NCI-H82 (cell line): ENCODE measurements around the gene CDYL2.

Experiments used
- DNase-seq: peaks from one replicate; lab custom pipeline; 2025; lab: John Stamatoyannopoulos, UW

The CDYL2 gene

GRCh38 chr16:80594756-80595155 is 209.6 kb downstream of the CDYL2 start:
- DNase-seq: no peak

GRCh38 chr16:80592273-80592672 is 212.1 kb downstream of the CDYL2 start:
- no peak for DNase-seq

GRCh38 chr16:80591071-80591915 is 213.1 kb downstream of the CDYL2 start:
- DNase-seq: peak; percentile 34

- DNase-seq: no peak
These were observed 217.3 kb downstream of the CDYL2 start for GRCh38 chr16:80587071-80587470.

GRCh38 chr16:80586476-80586875 is 217.9 kb downstream of the CDYL2 start:
- DNase-seq: no peak

- DNase-seq: no peak
These were observed 218.6 kb downstream of the CDYL2 start for GRCh38 chr16:80585764-80586163.

- no peak for DNase-seq
These were observed 220.9 kb downstream of the CDYL2 start for GRCh38 chr16:80583466-80583865.

- DNase-seq: no peak
These were observed 224.1 kb downstream of the CDYL2 start for GRCh38 chr16:80580109-80580832.

- DNase-seq: no peak
These were observed 226.7 kb downstream of the CDYL2 start for GRCh38 chr16:80577485-80578280.

GRCh38 chr16:80576343-80576912 is 228.0 kb downstream of the CDYL2 start:
- DNase-seq: no peak

- no peak for DNase-seq
These were observed 230.7 kb downstream of the CDYL2 start for GRCh38 chr16:80573700-80574120.

- DNase-seq: no peak
These were observed 234.3 kb downstream of the CDYL2 start for GRCh38 chr16:80570106-80570478.

GRCh38 chr16:80569440-80570105 is 234.8 kb downstream of the CDYL2 start:
- DNase-seq: no peak

- no peak for DNase-seq
These were observed 240.0 kb downstream of the CDYL2 start for GRCh38 chr16:80564394-80564793.

GRCh38 chr16:80563066-80563465 is 241.3 kb downstream of the CDYL2 start:
- no peak for DNase-seq

- DNase-seq: no peak
These were observed 245.0 kb downstream of the CDYL2 start for GRCh38 chr16:80559369-80559768.

GRCh38 chr16:80557037-80557436 is 247.4 kb downstream of the CDYL2 start:
- no peak for DNase-seq

- DNase-seq: no peak
These were observed 247.9 kb downstream of the CDYL2 start for GRCh38 chr16:80556481-80556880.

- DNase-seq: no peak
These were observed 250.4 kb downstream of the CDYL2 start for GRCh38 chr16:80554033-80554432.

- no peak for DNase-seq
These were observed 252.1 kb downstream of the CDYL2 start for GRCh38 chr16:80552277-80552676.
